Measurements from ENCODE around the gene MXRA8.
"Not testable (repeated sequence)": the region's sequence is repeated elsewhere in the genome, so short reads cannot be mapped to it uniquely, and the experiment has no call there.

The MXRA8 gene

GRCh38 chr1:1319646-1319941 lies 38.8 kb downstream of the MXRA8 start:
- DNase-seq (ENCODE audit: low read depth): no peak

DNA sequence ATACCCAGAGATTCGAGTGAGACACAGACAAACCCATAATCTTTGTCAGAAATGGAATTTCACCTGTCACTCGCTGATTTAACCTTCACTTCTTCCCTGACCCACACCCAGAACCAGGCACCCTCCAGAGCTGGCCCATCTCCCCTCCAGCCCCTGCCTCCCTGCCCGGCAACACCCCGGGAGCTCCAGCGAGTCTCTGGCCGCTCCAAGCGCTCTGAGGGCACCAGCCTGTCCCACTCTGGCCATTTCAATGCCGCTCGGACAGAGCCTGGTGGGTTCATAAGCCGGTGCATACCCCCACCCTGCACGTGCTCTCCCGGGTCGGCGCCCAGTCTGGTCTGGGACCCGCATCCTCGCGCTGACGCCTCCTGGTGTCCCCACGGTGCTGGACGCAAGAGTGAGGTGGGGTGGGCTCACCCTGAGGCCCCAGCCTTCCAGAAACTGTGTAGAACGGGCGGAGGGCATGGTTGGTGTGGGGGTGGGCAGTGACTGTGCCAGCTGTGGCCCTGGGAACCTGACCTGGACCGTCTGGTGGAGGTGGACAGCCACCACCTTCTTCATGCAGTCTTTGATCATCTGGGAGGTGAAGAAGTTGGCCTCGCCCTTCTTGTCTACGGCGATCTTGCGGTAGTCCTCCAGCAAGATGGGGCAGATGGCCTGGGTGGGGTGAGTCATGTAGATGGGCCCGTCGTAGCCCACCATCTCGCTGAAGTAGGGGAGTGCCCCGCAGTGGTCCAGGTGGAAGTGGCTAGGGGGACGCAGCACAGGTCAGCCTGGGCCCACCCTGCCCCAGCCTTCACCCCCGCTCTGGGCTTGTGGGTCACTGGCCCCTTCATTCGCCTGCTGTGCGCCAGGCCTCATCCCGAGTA lies 39.3 kb downstream of the MXRA8 start:
- no peak for DNase-seq (ENCODE audit: low read depth)

DNA sequence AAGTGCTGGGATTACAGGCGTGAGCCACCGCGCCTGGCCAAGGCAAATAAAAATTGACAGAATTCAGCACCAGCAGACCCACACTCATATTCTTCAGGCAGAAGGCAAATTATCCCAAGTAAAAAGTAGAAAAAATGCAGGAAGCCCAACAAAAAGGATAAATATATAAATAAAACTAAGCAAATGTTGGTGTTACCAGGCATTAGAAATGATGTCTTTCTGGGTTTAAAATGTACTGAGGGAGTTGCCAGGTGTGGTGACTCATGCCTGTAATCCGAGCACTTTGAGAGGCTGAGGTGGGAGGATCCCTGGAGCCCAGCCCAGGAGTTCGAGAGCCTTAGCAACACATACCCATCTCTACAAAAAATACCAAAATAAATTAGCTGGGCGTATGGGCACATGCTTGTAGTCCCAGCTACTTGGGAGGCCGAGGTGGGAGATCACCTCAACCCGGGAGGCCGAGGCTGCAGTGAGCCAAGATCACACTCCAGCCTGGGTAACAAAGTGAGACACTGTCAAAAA lies 40.2 kb downstream of the MXRA8 start:
- peak; percentile 93 for DNase-seq (ENCODE audit: low read depth)

- no peak for DNase-seq (ENCODE audit: low read depth)
These were observed 40.9 kb downstream of the MXRA8 start for GRCh38 chr1:1317420-1317819.

DNA sequence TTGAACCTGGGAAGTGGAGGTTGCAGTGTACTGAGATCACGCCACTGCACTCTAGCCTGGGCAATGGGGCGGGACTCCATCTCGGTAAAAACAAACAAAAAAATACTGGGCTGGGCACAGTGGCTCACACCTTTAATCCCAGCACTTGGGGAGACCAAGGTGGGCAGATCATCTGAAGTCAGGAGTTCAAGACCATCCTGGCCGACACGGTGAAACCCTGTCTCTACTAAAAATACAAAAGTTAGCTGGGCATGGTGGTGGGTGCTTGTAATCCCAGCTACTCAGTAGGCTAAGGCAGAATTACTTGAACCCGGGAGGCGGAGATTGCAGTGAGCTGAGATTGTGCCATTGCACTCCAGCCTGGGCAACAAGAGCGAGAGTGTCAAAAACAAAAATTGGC lies 42.2 kb downstream of the MXRA8 start:
- DNase-seq (ENCODE audit: low read depth): not testable (repeated sequence)

- DNase-seq (ENCODE audit: low read depth): no peak
These were observed 42.9 kb downstream of the MXRA8 start for GRCh38 chr1:1315435-1315954.

DNA sequence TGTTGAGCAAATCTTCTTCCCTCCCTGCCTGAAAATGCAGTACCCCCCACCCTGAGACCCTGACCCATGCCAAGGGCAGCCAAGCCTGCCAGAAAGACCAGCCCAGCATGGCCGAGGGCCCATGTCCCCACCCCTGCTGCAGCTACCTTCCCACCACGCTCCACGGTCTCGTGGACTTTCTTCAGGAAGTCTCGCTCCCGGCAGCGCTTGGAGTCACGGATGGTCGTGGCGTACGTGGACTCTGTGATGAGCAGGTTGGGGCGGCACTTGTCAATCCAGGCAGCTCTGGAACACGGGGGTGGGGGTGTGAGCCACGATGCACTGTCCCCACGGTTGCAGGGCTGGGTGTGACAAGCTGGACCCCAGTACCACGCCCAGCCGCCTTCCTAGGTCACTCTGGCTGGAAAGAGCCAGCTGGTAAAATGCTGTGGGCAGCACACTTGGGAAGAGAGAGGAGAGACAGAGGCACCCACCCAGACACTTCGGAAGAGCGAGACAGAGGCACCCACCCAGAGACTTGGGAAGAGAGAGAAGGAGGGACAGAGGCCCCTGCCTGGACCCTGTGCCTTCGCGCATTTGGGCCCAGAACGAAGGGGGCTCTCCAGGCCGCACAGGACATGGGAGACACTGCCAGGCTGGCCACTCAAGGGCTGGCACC lies 43.5 kb downstream of the MXRA8 start:
- no peak for DNase-seq (ENCODE audit: low read depth)

GRCh38 chr1:1314237-1314586 lies 44.1 kb downstream of the MXRA8 start:
- no peak for DNase-seq (ENCODE audit: low read depth)

GRCh38 chr1:1313500-1314236 lies 44.7 kb downstream of the MXRA8 start:
- DNase-seq (ENCODE audit: low read depth): no peak

DNA sequence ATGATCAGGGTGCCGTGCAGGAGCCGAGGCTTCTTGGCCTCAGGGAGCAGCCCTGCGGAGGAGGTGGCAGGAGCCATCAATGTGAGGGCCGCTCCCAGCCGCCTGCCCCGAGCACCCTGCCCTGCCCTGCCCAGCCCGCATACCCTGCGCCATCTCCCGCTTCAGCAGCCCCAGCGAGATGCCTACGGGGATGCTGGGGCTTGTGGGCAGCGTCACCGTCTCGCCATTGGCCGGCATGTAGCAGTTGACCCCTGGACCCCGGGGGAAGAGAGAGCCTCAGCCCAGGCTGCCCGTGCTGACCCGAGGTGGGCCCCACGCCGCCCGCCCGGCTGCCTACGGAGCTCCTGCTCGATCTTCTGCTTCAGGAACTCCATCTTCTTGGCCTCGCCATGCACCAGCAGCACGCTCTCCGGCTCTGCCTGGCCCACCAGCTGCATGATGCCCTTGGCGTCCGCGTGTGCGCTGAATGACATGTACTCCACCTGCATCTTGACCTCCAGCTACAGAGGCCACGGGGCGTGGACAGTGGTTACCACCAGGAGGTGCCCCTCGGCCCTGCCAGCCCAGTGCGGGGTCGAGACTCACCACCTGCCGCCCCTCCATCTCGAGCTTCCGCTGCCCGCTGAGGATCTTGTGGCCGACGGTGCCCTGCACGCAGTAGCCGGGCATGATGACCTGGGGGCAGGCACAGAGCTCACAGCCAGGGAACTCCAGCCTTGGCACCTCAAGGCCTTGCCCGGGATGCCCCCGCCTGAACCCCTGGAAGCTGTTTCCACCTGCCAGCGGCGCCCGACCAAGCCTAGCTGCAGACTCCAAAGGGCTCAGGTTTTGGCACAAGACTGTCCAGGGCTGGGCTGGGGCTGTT lies 45.7 kb downstream of the MXRA8 start:
- DNase-seq (ENCODE audit: low read depth): no peak

- no peak for DNase-seq (ENCODE audit: low read depth)
These were observed 46.9 kb downstream of the MXRA8 start for GRCh38 chr1:1311107-1312104.

GRCh38 chr1:1310476-1311053 lies 47.8 kb downstream of the MXRA8 start:
- DNase-seq (ENCODE audit: low read depth): no peak

DNA sequence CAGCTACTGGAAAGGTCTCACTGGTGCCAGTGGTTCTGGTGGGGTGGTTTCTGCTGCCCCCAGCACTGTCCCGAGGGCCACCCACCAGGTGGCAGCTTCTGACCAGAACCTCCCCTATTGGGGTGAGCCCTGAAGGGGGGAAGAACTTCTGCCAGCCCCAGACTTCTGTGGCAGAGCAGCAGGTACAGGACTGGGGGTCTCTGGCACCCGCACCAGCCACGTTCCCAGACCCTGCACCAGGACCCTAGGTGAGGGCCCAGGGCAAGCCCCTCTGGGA lies 48.3 kb downstream of the MXRA8 start:
- no peak for DNase-seq (ENCODE audit: low read depth)

GRCh38 chr1:1309251-1310108 lies 48.9 kb downstream of the MXRA8 start:
- no peak for DNase-seq (ENCODE audit: low read depth)

DNA sequence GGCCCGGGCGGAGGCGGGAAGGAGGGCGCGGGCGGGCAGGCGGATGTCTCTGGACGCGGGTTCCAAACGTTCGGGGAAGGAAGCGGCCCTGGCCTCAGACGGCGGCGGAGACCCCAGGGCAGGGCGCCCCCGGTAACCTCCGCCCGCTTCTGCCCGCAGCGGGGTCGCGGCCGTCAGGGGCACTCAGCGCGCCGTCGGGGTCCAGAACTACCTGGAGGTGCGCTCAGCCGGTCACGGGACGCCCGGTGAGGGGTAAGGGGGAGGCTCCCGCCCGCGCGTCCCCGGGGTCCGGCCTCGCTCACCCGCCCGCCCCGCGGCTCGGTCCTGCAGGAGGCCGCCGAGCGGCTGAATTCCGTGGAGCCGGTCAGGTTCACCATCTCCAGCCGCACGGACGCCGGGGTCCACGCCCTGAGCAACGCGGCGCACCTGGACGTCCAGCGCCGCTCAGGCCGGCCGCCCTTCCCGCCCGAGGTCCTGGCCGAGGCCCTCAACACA lies 49.6 kb downstream of the MXRA8 start:
- no peak for DNase-seq (ENCODE audit: low read depth)

- DNase-seq (ENCODE audit: low read depth): peak; percentile 84
These were observed 50.2 kb downstream of the MXRA8 start, which contains the start of the genes ACAP3 and PUSL1 for GRCh38 chr1:1307923-1308755. Gene ACAP3, minus strand, starts transcription at chr1:1307930. Its CDS starts 115 bp downstream, at chr1:1307815. Gene PUSL1, plus strand, starts transcription at chr1:1308597. Its CDS starts 47 bp downstream, at chr1:1308644.

DNA sequence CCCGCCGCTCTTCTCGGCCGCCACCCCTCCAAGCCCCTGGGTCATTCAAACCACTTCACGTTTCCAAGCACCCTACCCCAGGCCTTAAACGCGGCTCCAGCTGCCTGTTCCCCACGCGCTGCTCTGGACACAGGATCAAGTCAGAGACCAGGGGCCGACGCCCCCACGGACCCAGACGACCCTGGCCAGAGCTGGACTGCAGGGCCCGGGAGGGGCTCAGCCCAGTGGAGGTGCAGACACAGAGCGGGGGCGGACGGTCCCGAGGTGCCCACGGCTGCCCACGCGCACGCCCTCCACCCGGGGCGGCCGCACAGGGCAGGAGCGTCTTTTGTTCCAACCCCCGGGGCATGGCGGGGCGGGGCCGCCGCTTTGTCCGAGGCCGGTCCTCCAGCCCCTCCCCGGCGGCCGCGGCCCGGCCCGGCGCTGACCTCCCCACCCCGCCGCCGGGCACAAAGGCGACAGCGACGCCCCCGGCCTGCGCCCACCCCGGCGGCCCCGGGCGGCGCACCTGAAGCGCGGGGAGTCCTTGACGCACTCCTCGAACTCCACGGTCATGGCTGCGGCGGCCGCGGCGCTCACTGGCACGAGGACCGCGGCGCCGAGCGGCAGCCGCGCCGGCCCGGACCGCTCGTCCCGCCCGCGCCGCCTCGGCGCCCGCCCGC lies 51.0 kb downstream of the MXRA8 start:
- DNase-seq (ENCODE audit: low read depth): no peak

All from GM04504 (cell line).